Measurements from ENCODE around the gene IL17RB.

The IL17RB gene

DNA sequence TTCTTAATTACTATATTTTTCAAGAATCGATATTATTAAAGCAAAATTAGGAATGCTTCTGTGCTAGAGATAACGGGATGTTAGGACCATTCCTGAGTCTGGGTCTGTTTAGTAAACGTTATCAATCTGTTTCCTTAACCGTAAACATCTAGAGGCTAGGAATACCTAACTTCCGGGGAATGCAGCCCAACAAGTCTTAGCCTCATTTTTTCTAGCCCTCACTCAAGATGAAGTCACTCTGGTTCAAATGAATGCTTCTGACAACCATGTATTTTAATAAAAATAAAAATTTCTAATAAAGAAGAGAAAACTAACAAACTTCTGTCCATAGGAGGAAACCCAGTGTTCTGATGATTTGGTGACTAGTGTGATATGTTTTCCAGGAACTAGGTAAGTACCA is 56.3 kb downstream of the IL17RB start:
- Histone ChIP-seq H3K27me3 (ENCODE audit: control insufficient read depth, insufficient read depth, low read length) (no peaks in the 10 kb centered on the region), H3K9ac (ENCODE audit: low read length) (no peak overlapping the region), H3K36me3 (ENCODE audit: control insufficient read depth, low read depth, low read length) (no peaks in the 10 kb centered on the region), H3K4me1 (ENCODE audit: control insufficient read depth, low read depth, low read length) (no peaks in the 10 kb centered on the region), H3K4me3 (ENCODE audit: low read length) (no peak overlapping the region), H3K27ac (ENCODE audit: low read length) (no peak overlapping the region), H3K9me3 (ENCODE audit: control insufficient read depth, low read depth, low read length) (no peaks in the 10 kb centered on the region)

DNA sequence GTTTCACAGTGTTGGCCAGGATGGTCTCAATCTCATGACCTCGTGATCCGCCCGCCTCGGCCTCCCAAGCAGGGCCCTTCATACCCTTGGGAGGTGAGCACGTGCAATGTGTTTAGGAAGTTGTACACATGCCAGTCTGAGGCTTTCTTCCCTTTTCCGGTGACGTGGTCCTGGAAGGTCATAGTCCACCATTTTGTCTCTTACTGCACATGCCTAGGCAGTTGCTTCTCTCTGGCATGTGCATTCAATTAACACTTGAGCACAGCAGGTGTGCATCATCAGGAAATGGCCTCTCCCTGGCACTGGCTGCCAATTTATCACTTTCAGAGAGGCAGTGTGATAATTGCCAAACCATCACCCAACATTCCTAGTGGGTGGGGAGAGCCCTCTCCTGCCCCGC is 67.0 kb downstream of the IL17RB start:
- Histone ChIP-seq H3K4me3 (ENCODE audit: low read length) (no peak overlapping the region), H3K9me3 (ENCODE audit: control insufficient read depth, low read depth, low read length) (no peaks in the 10 kb centered on the region)

More for the DNA sequence above, 67.0 kb downstream of the IL17RB start:
- Histone ChIP-seq H3K27me3 (ENCODE audit: control insufficient read depth, insufficient read depth, low read length) (no peaks in the 10 kb centered on the region), H3K4me1 (ENCODE audit: control insufficient read depth, low read depth, low read length) (no peaks in the 10 kb centered on the region), H3K36me3 (ENCODE audit: control insufficient read depth, low read depth, low read length) (no peaks in the 10 kb centered on the region), H3K27ac (ENCODE audit: low read length) (no peak overlapping the region), H3K9ac (ENCODE audit: low read length) (no peak overlapping the region)
